ENCODE measurements around the gene MOGAT3.
"Not testable (repeated sequence)": the region's sequence is repeated elsewhere in the genome, so short reads cannot be mapped to it uniquely, and the experiment has no call there.

The MOGAT3 gene

GRCh38 chr7:101203740-101204738 lies 3.2 kb upstream of the MOGAT3 start:
- not testable (repeated sequence) for DNase-seq (ENCODE audit: low read depth in 3 of 3, low spot score in 1 of 3)

- DNase-seq (ENCODE audit: low read depth in 3 of 3, low spot score in 1 of 3): no peak
Observed at GRCh38 chr7:101202603-101202918, 1.7 kb upstream of the MOGAT3 start.

DNA sequence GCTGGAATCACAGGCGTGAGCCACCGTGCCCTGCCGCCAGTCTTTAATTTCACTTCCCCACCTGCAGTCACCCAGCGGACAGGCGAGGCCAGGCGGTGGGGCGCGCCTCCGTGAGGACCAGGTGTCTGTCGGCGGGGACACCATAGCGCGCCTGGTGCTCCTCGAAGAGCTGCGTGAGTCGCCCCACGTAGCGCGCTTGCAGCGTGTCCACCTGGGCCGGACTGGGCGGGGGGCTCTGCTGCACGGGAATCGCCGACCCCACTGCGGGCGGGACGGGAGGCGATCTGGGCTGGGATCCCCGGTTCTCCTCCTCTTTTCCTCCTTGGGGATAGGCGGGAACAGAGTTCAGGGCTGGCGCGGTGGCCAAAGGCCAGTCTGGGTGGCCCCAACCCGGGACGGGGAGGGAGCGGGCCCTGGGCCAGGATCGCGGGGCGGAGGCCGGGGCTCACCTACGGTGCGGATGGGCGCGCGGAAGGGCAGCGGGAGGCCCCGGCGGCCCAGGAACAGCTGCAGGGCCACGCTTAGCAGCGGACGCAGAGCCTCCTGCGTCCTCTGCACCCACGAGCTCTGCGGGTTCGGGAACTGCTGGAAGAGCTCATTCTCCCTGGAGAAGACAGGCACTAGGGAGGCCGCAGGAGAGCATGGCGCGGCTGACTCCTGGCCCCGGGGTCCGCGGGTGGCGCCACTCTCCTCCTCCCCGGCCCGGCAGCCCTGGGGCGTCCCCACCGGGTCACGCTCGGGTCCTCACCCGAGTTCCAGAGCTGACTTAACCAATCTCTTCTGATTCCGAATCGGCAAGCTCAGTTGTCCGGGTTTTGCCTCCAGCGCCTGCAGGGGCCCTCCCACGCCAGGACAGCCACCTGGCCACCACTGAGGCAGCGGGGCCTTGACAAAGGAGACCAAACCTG lies 1.1 kb upstream of the MOGAT3 start:
- no peak for DNase-seq (ENCODE audit: low read depth in 3 of 3, low spot score in 1 of 3)

GRCh38 chr7:101200504-101200861 lies 353 bp downstream of the MOGAT3 start:
- no peak for DNase-seq (ENCODE audit: low read depth in 3 of 3, low spot score in 1 of 3)

DNA sequence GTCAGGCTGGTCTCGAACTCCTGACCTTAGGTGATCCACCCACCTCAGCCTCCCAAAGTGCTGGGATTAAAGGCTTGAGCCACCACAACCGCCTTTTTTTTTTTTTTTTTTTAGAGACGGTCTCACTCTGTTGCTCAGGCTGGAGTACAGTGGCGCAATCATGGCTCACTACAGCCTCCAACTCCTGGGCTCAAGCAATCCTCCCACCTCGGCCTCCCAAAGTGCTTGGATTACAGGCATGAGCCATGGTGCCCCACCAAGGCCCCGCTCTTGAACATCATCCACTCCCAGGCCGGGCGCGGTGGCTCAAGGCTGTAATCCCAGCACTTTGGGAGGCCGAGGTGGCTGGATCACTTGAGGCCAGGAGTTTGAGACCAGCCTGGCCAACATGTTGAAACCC lies 1.3 kb downstream of the MOGAT3 start:
- not testable (repeated sequence) for DNase-seq (ENCODE audit: low read depth in 3 of 3, low spot score in 1 of 3)

- DNase-seq (ENCODE audit: low read depth in 3 of 3, low spot score in 1 of 3): no peak
Observed at GRCh38 chr7:101198476-101198875, 2.4 kb downstream of the MOGAT3 start.

- no peak for DNase-seq (ENCODE audit: low read depth in 3 of 3, low spot score in 1 of 3)
Observed at GRCh38 chr7:101197991-101198390, 2.8 kb downstream of the MOGAT3 start.

GRCh38 chr7:101195884-101196283 lies 5.0 kb downstream of the MOGAT3 start:
- DNase-seq (ENCODE audit: low read depth in 3 of 3, low spot score in 1 of 3): no peak

- DNase-seq (ENCODE audit: low read depth in 3 of 3, low spot score in 1 of 3): no peak
Observed at GRCh38 chr7:101189109-101189508, 11.7 kb downstream of the MOGAT3 start.

- no peak for DNase-seq (ENCODE audit: low read depth in 3 of 3, low spot score in 1 of 3)
Observed at GRCh38 chr7:101186844-101187428, 13.9 kb downstream of the MOGAT3 start.

GRCh38 chr7:101186194-101186593 lies 14.6 kb downstream of the MOGAT3 start:
- DNase-seq (ENCODE audit: low read depth in 3 of 3, low spot score in 1 of 3): no peak

- no peak for DNase-seq (ENCODE audit: low read depth in 3 of 3, low spot score in 1 of 3)
Observed at GRCh38 chr7:101185258-101185839, 15.5 kb downstream of the MOGAT3 start.

GRCh38 chr7:101180130-101180755 lies 20.6 kb downstream of the MOGAT3 start, which contains the start of gene NAT16:
TSS of gene NAT16 (minus strand) at chr7:101180293. CDS start at chr7:101174807, 5,486 bp downstream.
- no peak for DNase-seq (ENCODE audit: low read depth in 3 of 3, low spot score in 1 of 3)

GRCh38 chr7:101179713-101180112 lies 21.1 kb downstream of the MOGAT3 start:
- DNase-seq (ENCODE audit: low read depth in 3 of 3, low spot score in 1 of 3): no peak

- DNase-seq (ENCODE audit: low read depth in 3 of 3, low spot score in 1 of 3): no peak
Observed at GRCh38 chr7:101179117-101179516, 21.7 kb downstream of the MOGAT3 start.

DNA sequence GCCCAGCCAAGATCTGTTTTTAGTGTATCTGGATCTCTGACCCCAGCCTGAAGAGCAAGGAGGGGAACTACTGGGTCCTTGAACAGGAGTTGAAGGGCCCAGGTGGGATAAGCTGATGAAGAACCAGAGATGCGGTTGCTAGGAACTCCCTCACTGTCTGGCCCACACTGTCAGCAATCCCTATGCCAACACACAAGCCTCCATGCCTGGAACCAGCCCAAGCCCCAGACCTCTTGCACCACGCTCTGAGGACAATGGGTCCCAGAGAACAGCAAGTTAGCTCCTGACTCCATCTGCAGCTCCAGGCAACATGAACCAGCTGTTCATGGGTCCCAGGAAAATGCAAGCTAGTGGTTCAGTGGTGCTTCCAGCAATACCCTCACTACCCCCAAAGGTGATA lies 23.2 kb downstream of the MOGAT3 start:
- no peak for DNase-seq (ENCODE audit: low read depth in 3 of 3, low spot score in 1 of 3)

- no peak for DNase-seq (ENCODE audit: low read depth in 3 of 3, low spot score in 1 of 3)
Observed at GRCh38 chr7:101175664-101176063, 25.2 kb downstream of the MOGAT3 start.

- no peak for DNase-seq (ENCODE audit: low read depth in 3 of 3, low spot score in 1 of 3)
Observed at GRCh38 chr7:101174322-101174854, 26.4 kb downstream of the MOGAT3 start.

GRCh38 chr7:101173752-101174244 lies 27.0 kb downstream of the MOGAT3 start:
- DNase-seq (ENCODE audit: low read depth in 3 of 3, low spot score in 1 of 3): peak in 2 of 3 donors; percentile 31 to 58

All from stimulated activated CD4-positive, alpha-beta T cell treated with anti-CD3 and anti-CD28 coated beads, TNF-alpha, amount 100 ng/mL, for 1 hour (primary cell).